Cerebellar nuclear complex (tissue), 1 donor: ENCODE measurements around the gene DNAH8.
"Not testable (repeated sequence)": the region's sequence is repeated elsewhere in the genome, so short reads cannot be mapped to it uniquely, and the experiment has no call there.

Experiments used
- DNase-seq, 2 experiments: peaks; one replicate each; lab custom pipeline; 2025; lab: John Stamatoyannopoulos, UW

DNAH8 gene

GRCh38 chr6:38715016-38715689 is at the start of gene DNAH8:
Gene DNAH8, plus strand, starts transcription at chr6:38715311. Its CDS starts 7,499 bp downstream, at chr6:38722810.
- no peak for DNase-seq

GRCh38 chr6:38671885-38672467 is 43.1 kb upstream of the DNAH8 start:
- DNase-seq, result no peak

- no peak for DNase-seq
These were observed 41.5 kb upstream of the DNAH8 start for GRCh38 chr6:38673397-38674165.

- DNase-seq, result no peak
These were observed 38.7 kb upstream of the DNAH8 start for GRCh38 chr6:38676236-38676973.

GRCh38 chr6:38676974-38677544 is 38.1 kb upstream of the DNAH8 start:
- DNase-seq, result no peak

- no peak for DNase-seq
These were observed 36.8 kb upstream of the DNAH8 start for GRCh38 chr6:38678178-38678760.

GRCh38 chr6:38679668-38680067 is 35.4 kb upstream of the DNAH8 start:
- no peak for DNase-seq

GRCh38 chr6:38681850-38682249 is 33.3 kb upstream of the DNAH8 start:
- DNase-seq, result no peak

- no peak for DNase-seq
These were observed 30.9 kb upstream of the DNAH8 start for GRCh38 chr6:38684237-38684636.

- no peak for DNase-seq
These were observed 30.2 kb upstream of the DNAH8 start for GRCh38 chr6:38684904-38685303.

GRCh38 chr6:38686270-38687042 is 28.7 kb upstream of the DNAH8 start:
- no peak for DNase-seq

GRCh38 chr6:38687043-38687353 is 28.1 kb upstream of the DNAH8 start:
- DNase-seq, result no peak

GRCh38 chr6:38687549-38687948 is 27.6 kb upstream of the DNAH8 start:
- DNase-seq, result no peak

GRCh38 chr6:38688579-38689087 is 26.5 kb upstream of the DNAH8 start:
- no peak for DNase-seq

- DNase-seq, result no peak
These were observed 19.7 kb upstream of the DNAH8 start for GRCh38 chr6:38695227-38695900.

- DNase-seq, result no peak
These were observed 19.2 kb upstream of the DNAH8 start for GRCh38 chr6:38695933-38696332.

- no peak for DNase-seq
These were observed 18.8 kb upstream of the DNAH8 start for GRCh38 chr6:38696345-38696744.

GRCh38 chr6:38697846-38698245 is 17.3 kb upstream of the DNAH8 start:
- no peak for DNase-seq

- DNase-seq, result not testable (repeated sequence)
These were observed 15.4 kb upstream of the DNAH8 start for GRCh38 chr6:38699702-38700101.

GRCh38 chr6:38701551-38701950 is 13.6 kb upstream of the DNAH8 start:
- no peak for DNase-seq
